IMR-90 (cell line): ENCODE measurements around the gene SERPINA1.

Experiments
- CTCF ChIP-seq: conservative IDR thresholded peaks from 2 replicates; pipeline ENCODE4 v1.5.1; 2012; ENCODE audit warnings: mild to moderate bottlenecking, low read depth, low read length, improper control_type of control experiment
- POLR2A ChIP-seq: IDR thresholded peaks from 2 replicates; pipeline ENCODE4 v1.6.1; 2012; ENCODE audit warnings: mild to moderate bottlenecking, low read depth, low read length

GRCh38 chr14:94340533-94340932 is 47.9 kb downstream of the SERPINA1 start:
- TF ChIP-seq CTCF (no peak), POLR2A (no peak)
